ENCODE results near the gene MTHFD2L.
"Not testable (repeated sequence)": the region's sequence is repeated elsewhere in the genome, so short reads cannot be mapped to it uniquely, and the experiment has no call there.

The MTHFD2L gene

DNA sequence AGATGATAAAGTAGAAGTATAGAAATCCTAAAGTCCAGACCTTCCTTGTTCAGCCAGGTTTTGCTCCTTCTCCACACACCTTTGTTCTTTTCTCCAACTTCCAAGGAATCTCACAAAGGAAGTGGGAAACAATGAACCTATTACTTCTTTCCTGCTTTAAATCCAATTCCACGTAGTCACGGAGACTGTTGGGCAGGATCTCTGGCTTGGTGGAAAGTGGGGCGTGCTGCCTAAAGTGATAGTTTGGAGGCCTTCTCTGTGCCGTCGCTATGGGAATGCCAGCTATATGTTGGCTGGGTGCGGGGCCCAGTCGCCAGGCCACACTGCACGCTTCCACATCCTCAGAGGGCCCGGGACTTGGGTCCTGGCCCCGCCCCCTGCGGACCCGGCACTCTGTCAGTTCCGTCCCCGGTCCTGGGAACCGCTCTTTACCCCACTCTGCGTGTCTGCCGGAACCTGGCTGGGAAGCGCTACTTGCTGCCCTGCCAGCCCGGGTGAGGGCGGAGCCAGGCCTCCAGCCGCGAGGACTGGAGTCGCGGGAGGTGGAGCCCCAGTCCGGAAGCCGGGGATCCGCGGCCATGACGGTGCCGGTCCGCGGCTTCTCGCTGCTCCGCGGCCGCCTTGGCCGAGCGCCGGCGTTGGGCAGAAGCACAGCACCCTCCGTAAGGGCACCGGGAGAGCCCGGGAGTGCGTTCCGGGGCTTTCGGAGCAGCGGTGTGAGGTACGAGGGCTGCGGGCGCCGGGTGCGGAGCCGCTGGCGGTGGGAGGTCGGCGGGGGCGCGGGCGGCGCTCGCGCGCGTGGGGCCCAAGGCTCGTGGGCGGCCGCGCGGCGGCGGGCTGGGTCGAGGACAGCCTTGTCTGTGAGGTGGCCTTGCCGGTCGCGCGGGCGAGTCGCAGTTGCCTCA, at the start of gene MTHFD2L:
MTHFD2L (plus strand) TSS at position 558 of the 905 bp plus-strand sequence; CDS start at position 579, 21 bp downstream.
- peak; percentile 76 for DNase-seq

DNA sequence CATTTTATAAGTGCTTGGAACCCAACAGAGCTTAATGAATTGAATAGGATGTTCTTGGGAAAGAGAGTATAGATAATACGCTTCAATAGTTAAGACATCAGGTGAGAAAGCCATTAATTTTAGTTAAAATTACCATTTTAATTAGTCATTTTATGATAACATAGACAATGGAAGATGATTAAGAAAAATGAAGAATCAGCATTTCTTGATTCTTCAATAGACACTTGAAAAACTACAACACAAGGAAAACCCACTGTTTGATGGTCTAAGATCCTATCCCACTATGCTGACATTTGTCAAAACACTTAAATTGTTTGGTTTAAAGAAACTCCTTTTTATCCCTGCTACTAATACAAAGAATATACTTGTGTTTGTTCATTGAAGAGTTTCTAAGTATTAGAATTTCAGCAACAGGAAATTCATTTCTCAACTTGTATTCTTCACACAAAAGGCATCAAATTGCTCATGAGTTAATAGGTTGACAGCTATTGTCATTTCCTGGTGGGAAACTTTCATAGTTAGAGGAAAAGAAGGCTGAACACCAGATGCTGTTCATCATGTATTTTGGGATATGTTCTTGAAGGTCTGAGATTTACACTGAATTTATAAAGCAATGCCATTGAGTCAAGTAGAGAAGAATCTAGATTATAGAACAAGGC, 49.3 kb upstream of the MTHFD2L start:
- no peak for DNase-seq

DNA sequence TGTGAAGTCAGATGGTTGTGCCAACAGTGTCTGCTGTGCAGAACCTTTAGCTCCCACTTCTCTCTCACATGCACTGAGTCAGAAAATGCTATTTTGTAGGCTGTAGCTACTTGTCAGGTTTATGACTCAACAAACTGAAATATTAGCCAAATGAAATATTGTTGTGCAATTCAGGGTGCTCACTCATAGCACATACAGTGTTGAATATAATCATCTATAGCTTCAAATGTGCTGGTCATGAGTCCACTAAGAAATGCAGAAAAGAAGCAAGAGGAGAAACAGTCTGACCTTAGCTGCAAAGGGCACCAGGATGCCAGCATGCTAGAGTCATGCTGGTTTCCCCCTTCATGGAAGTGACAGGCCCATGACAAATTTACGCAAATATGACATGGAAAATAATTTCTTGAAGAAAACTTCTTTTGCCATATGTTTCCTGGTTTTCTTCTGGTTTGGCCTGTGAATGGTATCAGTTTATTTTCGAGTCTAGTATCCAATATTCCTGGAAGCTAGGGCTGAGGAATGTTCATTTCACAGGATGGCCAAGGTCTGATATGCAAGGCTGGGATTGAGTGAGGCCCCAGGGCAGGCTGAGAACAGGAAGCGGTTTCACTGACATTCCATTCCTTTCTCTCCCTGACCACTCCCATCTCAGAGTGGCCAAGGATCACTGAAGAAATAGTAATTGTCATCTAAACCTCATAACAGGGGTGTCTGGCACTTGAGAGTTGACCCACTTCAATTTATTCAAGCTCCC, 48.6 kb upstream of the MTHFD2L start:
- DNase-seq, result no peak

DNA sequence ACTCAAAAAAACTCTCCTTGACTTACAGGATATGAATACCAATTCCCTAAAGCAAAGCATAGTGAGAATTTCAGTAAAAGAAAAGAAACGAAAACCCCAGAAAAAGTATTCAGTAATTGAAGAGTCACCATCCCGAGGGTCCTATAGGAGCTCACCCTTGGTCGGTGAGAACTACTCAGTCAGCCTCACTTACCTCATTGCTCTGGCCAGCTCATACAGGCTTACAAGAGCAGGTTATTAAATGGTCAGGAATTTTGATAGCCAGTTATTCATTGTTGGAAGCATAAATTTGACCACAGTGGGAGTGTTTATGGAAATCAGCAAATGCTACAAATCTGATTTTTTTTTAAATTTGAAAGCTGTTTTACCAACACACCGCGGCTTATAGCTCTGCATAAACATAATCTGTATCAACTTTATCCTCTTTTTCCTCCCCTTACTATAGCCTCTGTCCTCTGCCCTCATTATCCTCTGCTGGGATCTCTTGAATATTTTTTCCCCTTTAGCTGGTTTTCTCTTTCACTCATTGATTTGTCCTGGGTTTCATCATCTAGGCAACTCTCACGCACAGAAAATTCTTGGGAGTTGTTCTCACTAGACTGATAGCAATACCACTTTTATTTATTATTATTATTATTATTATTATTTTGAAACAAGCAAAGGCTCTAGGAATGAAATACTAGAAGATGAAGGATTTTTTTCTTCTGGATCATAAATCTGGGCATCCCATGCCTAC, 47.9 kb upstream of the MTHFD2L start:
- DNase-seq, result no peak

DNA sequence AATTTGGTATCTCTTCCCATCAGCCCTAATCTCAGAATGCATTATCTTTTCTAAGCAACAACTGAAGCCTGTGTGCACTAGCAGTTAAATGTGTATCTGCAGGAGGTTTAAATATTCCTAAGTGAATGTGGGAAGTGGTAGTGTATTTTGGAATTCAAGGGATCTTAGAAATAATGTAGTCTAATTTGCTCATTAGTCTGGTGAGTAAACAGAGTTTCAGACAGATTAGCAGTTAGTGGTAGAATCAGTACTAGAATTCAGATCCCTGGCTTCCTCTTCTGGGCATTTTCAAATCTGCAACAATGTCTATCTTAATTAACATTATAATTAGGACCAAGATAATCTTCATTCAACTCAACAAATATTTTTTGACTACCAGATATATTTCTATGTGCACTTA, 47.2 kb upstream of the MTHFD2L start:
- DNase-seq, result no peak

- no peak for DNase-seq
Observed at GRCh38 chr4:74111306-74111975, 46.5 kb upstream of the MTHFD2L start.

DNA sequence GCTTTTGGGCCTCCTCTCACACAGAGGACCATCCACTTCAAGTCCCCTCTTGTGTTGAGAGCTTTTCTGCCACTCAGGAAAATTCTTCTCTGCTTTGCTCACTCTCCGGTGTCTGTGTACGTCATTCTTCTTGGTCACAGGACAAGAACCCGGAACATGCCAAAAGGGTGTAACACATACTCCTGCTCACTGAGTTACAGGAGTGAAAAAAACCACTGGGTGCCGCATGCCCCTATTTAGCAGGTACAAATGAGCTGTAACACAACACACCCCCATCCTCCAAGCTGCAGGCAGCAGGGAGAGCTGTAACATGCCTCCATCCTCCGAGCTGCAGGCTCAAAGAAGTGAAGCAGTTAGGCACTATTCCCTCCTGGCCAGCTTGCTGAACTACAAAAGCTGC, 45.9 kb upstream of the MTHFD2L start:
- no peak for DNase-seq

DNA sequence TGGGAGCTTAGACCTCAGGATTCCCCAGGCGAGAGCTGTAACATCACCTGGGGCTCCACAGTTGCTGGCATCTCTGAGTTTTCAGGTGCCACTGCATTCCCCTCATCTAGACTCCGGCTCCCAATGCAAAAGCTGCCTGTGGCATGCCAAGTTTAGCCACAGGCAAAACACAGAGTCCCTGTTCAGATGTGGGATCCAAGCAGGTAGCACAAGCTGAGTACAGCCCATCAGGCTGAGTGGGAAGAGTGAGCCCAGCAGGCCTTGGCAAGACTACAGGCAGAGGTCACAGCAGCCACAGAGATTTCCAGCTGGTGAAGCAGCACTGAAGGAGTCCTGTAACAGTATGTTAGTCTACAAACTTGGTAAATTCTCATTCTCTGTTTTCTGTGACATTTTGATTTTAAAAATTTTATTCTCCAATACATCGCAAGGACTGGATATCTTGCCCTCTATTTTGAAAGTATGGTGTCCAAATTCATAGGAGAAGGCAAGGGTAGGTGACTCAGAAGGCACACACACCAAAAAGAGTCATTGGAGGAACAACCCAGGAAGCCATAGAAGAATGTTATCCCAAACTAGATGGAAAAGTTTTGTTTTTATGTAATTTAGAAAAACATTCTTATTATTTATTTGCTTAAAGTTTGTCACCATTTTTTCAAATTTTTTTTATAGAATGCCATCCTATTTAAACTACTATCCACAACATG, 45.4 kb upstream of the MTHFD2L start:
- DNase-seq, result no peak

DNA sequence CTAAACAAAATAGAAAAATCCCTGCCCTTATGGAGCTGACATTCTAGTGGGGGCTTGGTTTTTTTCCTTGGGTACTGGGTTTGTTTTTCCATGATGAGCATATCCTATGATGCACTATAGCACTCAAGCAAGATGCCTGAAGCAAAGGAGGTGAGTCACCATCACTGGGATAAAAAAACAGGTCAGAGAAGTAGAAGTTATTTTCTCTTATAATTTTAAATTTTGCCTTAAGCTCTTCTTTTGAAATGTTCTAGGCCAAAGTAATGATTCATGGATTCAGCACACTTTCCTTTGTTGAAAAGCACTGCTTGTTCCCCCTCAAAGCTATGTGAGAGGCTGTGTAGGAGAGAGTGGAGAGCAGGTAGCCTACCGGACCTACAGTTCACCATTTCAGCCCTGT, 43.7 kb upstream of the MTHFD2L start:
- no peak for DNase-seq

GRCh38 chr4:74117024-74117534, 40.8 kb upstream of the MTHFD2L start:
- DNase-seq, result no peak

DNA sequence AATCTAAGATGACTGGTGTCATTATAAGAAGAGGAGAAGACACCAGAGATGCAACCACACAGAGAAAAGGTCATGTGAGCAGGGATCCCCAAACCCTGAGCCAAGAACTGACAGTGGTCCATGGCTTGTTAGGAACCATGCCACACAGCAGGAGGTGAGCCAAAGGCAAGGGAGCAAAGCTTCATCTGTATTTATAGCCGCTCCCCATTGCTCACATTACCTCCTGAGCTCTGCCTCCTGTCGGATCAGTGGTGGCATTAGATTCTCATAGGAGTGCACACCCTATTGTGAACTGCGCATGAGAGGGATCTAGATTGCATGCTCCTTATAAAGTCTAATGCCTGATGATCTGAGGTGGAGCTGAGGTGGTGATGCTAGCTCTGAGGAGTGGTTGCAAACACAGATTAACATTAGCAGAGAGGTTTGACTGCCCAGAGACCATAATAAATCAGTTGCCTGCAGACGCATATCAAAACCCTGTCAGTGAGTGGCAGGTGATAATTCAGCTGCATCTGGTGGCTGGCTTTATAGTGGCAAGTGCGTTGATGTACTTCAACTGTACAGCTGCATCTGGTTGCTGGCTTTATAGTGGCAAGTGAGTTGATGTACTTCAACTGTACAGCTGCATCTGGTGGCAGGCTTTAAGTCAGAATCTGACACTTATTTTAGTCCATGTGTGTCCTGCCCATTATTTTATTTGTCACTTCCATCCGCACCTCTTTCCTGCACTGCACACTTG, 39.1 kb upstream of the MTHFD2L start:
- no peak for DNase-seq

DNA sequence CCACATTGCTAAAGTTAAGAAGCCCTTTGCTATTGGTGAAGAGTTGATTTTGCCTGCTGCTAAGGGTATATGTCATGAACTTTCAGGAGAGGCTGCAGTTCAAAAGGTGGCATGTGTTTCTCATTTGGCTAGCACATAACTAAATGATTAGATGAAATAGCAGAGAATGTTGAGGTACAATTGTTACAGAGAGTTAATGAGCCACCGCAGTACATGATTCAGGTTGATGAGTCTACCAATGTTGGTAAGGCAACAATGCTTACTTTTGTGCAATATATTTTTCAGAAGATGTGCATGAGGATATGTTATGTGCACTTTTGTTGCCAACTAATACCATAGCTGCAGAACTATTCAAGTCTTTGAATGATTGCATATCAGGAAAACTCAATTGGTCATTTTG, 37.8 kb upstream of the MTHFD2L start:
- DNase-seq, result no peak

DNA sequence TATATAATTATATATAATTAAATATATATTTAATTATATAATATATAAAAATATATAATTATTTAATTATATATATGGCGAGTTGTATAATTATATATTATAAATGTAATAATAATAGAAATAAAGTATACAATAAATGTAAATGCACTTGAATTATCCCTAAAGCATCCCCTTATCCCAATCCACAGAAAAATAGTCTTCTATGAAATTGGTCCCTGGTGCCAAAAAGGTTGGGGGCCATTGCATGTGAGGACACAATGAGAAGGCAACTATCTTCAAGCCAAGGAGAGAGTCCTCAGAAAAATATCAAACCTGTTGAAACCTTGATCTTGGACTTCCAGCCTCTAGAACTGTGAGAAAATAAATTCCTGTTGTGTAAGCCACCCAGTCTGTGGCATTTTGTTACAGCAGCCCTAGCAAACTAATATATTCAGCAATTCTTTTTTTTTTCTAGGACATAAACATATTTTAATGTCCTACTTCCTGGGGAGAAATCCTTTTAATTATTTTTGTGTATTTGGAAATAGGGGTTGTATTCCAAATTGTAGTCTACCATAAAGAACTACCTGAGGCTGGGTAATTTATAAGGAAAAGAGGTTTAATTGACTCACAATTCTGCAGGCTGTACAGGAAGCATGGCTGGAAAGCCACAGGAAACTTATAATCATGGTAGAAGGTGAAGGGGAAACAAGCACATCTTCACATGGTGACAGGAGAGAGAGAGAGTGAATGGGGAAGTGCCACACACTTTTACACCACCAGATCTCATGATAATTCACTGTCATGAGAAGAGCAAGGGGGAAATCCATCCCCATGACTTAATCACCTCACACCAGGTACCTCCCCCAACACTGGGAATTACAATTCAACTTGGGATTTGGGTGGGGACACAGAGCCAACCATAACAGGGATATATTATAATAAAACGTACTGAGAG, 36.0 kb upstream of the MTHFD2L start:
- no peak for DNase-seq

GRCh38 chr4:74123065-74123728, 34.7 kb upstream of the MTHFD2L start:
- DNase-seq, result peak; percentile 72

DNA sequence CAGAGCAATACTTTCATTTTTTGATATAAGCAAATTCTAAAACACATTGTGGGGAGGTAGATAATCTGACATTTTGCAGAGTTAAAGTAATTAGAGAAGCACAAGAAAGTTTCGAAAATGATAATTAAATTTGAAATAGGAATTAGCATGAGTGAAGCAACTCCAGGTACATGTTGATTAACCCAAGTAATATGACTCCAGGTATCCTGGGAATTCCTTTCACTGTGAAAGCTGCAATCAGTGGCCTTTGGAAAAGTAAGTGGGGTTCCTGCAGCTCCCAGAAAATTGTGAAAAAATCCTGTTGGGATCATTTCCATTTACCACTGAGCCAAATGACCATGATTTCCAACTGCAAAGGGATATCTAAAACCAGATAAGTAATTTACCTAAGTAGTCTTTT, 32.9 kb upstream of the MTHFD2L start:
- DNase-seq, result no peak

GRCh38 chr4:74127745-74128144, 30.2 kb upstream of the MTHFD2L start:
- no peak for DNase-seq

- not testable (repeated sequence) for DNase-seq
Observed at GRCh38 chr4:74130843-74131242, 27.1 kb upstream of the MTHFD2L start.

- not testable (repeated sequence) for DNase-seq
Observed at GRCh38 chr4:74132188-74132587, 25.7 kb upstream of the MTHFD2L start.

- DNase-seq, result no peak
Observed at GRCh38 chr4:74132944-74133343, 25.0 kb upstream of the MTHFD2L start.

All from NCI-H1436 (cell line).